SK-N-SH (cell line): ENCODE measurements around the gene FLNA. TPM values are rescaled to one million over a fixed set of nuclear protein-coding genes. Genes with fewer than 3 reads are reported as not detected.

ENCODE experiments used
- CTCF ChIA-PET: fragments of 300-600, 350-600 bp; formaldehyde crosslinking; extraction: SDS; loops from one replicate; lab custom pipeline; 2021; lab: Yijun Ruan, JAX
- POLR2A ChIA-PET: fragments of 350-600 bp; sonication (Branson Sonifier 250); formaldehyde crosslinking; extraction: SDS; loops from one replicate; lab custom pipeline; 2020; ENCODE audit warnings: antibody characterized with exemption, inconsistent platforms; lab: Yijun Ruan, JAX
- DNase-seq: peaks from one replicate; pipeline ENCODE4 v3.0.0; 2012
- H2AFZ ChIP-seq: fragments of 200-600 bp; sonication (generic); 2 replicates; pipeline ENCODE4 v1.8.1; 2016; ENCODE audit warnings: antibody characterized with exemption, mild to moderate bottlenecking, low read depth
- H3F3A ChIP-seq: fragments of 200-600 bp; sonication (generic); replicated peaks from 2 replicates; pipeline ENCODE3; 2016; ENCODE audit warnings: antibody characterized with exemption, mild to moderate bottlenecking; ENCODE audit not compliant: insufficient read depth
- H3K27ac ChIP-seq, 2 experiments: fragments of 200-500 bp in 1 of 2; fragments of 200-600 bp in 1 of 2; sonication (Bioruptor generic) in 1 of 2; sonication (generic), shearing (Covaris generic) in 1 of 2; 2 replicates each; pipeline versions ENCODE4 v1.5.1 to v1.6.1; 2014 to 2016; ENCODE audit warnings: low read depth in 2 of 2, inconsistent platforms in 1 of 2, low read length in 1 of 2, mild to moderate bottlenecking in 1 of 2, mixed read lengths in 1 of 2
- H3K27me3 ChIP-seq: fragments of 200-600 bp; sonication (generic), shearing (Covaris generic); 2 replicates; pipeline ENCODE4 v1.6.1; 2016; ENCODE audit warnings: mixed run types; ENCODE audit not compliant: insufficient read depth
- H3K36me3 ChIP-seq, 2 experiments: fragments of 200-500 bp in 1 of 2; fragments of 200-600 bp in 1 of 2; sonication (Bioruptor generic) in 1 of 2; sonication (generic) in 1 of 2; replicated peaks in 1 of 2; 2 replicates each; pipeline versions ENCODE3 to v1.5.1; 2014 to 2016; ENCODE audit warnings: low read length in 1 of 2, mild to moderate bottlenecking in 1 of 2; ENCODE audit not compliant: insufficient read depth in 2 of 2, control insufficient read depth in 1 of 2
- H3K4me1 ChIP-seq, 2 experiments: fragments of 200-500 bp in 1 of 2; fragments of 200-600 bp in 1 of 2; sonication (Bioruptor generic) in 1 of 2; sonication (generic), shearing (Covaris generic) in 1 of 2; 2 replicates each; pipeline versions ENCODE4 v1.5.1 to v1.6.1; 2014 to 2016; ENCODE audit warnings: low read depth in 1 of 2, low read length in 1 of 2, mixed run types in 1 of 2; ENCODE audit not compliant: insufficient read depth in 2 of 2, control insufficient read depth in 1 of 2
- H3K4me2 ChIP-seq: fragments of 200-600 bp; sonication (generic), shearing (Covaris generic); 2 replicates; pipeline ENCODE4 v1.6.1; 2017; ENCODE audit warnings: mixed run types
- H3K4me3 ChIP-seq, 2 experiments: fragments of 200-500 bp in 1 of 2; fragments of 200-600 bp in 1 of 2; sonication (Bioruptor generic) in 1 of 2; sonication (generic), shearing (Covaris generic) in 1 of 2; 2 replicates each; pipeline versions ENCODE4 v1.5.1 to v1.8.1; 2014 to 2016; ENCODE audit warnings: low read depth in 2 of 2, inconsistent platforms in 1 of 2, low read length in 1 of 2, mild to moderate bottlenecking in 1 of 2, mixed read lengths in 1 of 2, moderate library complexity in 1 of 2
- H3K79me2 ChIP-seq: fragments of 200-600 bp; sonication (generic); 2 replicates; pipeline ENCODE4 v1.8.1; 2017; ENCODE audit warnings: mild to moderate bottlenecking; ENCODE audit not compliant: insufficient read depth
- H3K9ac ChIP-seq: fragments of 200-600 bp; sonication (generic); 2 replicates; pipeline ENCODE4 v1.6.1; 2017; ENCODE audit warnings: mixed run types
- H3K9me2 ChIP-seq: fragments of 200-600 bp; sonication (generic); 2 replicates; pipeline ENCODE4 v1.6.1; 2017; ENCODE audit warnings: mixed run types
- H3K9me3 ChIP-seq: fragments of 200-600 bp; sonication (generic); 2 replicates; pipeline ENCODE4 v1.6.1; 2017; ENCODE audit warnings: mixed run types, mild to moderate bottlenecking, moderate library complexity
- H4K20me1 ChIP-seq: fragments of 200-600 bp; sonication (generic); 2 replicates; pipeline ENCODE4 v1.6.1; 2017; ENCODE audit warnings: mild to moderate bottlenecking, mixed run types; ENCODE audit not compliant: insufficient read depth
- CHD2 ChIP-seq: fragments of 150-350 bp; IDR thresholded peaks from 2 replicates; pipeline ENCODE4 v1.6.1; 2018; ENCODE audit warnings: low read length; ENCODE audit not compliant: partially characterized antibody
- FOXM1 ChIP-seq: IDR thresholded peaks from 2 replicates; pipeline ENCODE4 v1.4.0; 2012; ENCODE audit warnings: low read depth, mild to moderate bottlenecking
- JUND ChIP-seq: IDR thresholded peaks from 2 replicates; pipeline ENCODE4 v1.4.0; 2012
- MAX ChIP-seq: IDR thresholded peaks from 2 replicates; pipeline ENCODE4 v1.4.0; 2012; ENCODE audit warnings: low read depth
- NRF1 ChIP-seq: IDR thresholded peaks from 2 replicates; pipeline ENCODE4 v1.6.1; 2012; ENCODE audit warnings: low read depth, mild to moderate bottlenecking, low read length
- PBX3 ChIP-seq: IDR thresholded peaks from 2 replicates; pipeline ENCODE4; 2012
- RXRA ChIP-seq: IDR thresholded peaks from 2 replicates; pipeline ENCODE4 v1.4.0; 2012; ENCODE audit warnings: low read depth, mild to moderate bottlenecking, borderline replicate concordance
- SIN3A ChIP-seq: IDR thresholded peaks from 2 replicates; pipeline ENCODE4 v1.6.1; 2012; ENCODE audit warnings: low read depth, mild to moderate bottlenecking, low read length, moderate library complexity, borderline replicate concordance
- SMC3 ChIP-seq: IDR thresholded peaks from 2 replicates; pipeline ENCODE4 v1.6.1; 2012; ENCODE audit warnings: low read depth, low read length, improper control_type of control experiment
- TAF1 ChIP-seq: IDR thresholded peaks from 2 replicates; pipeline ENCODE4 v1.6.1; 2012; ENCODE audit warnings: low read depth, mild to moderate bottlenecking, low read length, moderate library complexity, borderline replicate concordance
- TCF12 ChIP-seq: IDR thresholded peaks from 2 replicates; pipeline ENCODE4 v1.4.0; 2012
- WGBS: methylation state at CpG from one replicate; pipeline ENCODE4 v1.1.6; 2017; ENCODE audit warnings: low lambda C conversion rate; 5-methylcytosine and 5-hydroxymethylcytosine counted together
- polyA plus RNA-seq, 3 experiments: library from polyadenylated mRNA; depleted of rRNA; stranded (reverse); fragments of >200 nt; gene quantifications; 2 replicates each; pipeline ENCODE4 v1.2.3, GENCODE V29; 2012
- TF ChIP-seq, protein P1 (sequence below): fragments of 150-350 bp; IDR thresholded peaks from 2 replicates; pipeline ENCODE4 v1.6.1; 2016; ENCODE audit warnings: mild to moderate bottlenecking, low read depth, low read length
- TF ChIP-seq, protein P2 (sequence below): fragments of 200-600 bp; sonication (generic); IDR thresholded peaks from 2 replicates; pipeline ENCODE4 v1.6.1; 2017; ENCODE audit warnings: antibody characterized with exemption, mild to moderate bottlenecking, moderate library complexity
- TF ChIP-seq, protein P3 (sequence below): IDR thresholded peaks from 2 replicates; pipeline ENCODE4 v1.4.0; 2012; ENCODE audit warnings: low read depth, borderline replicate concordance
- TF ChIP-seq, protein P4 (sequence below): IDR thresholded peaks from 2 replicates; pipeline ENCODE4 v1.4.0; 2012; ENCODE audit warnings: low read depth, borderline replicate concordance

The FLNA gene
- polyA plus RNA-seq, 1 of the 3 experiments (the other 2 are of a cell fraction): 550 TPM

GRCh38 chrX:154320406-154320805 lies 54.0 kb downstream of the FLNA start:
- Histone ChIP-seq H3K9ac (no peak overlapping the region), H3K9me3 (no peaks in the 10 kb centered on the region), H2AFZ (no peak overlapping the region), H3K4me1 (no peaks in the 10 kb centered on the region)
- POLR2A ChIA-PET: no interaction called here
- no peak for DNase-seq
- WGBS: 47% methylated on average over 10 of the region's 11 CpGs
- TF ChIP-seq SMC3: no peak
- TF ChIP-seq MAX: no peak
- no peak for TF ChIP-seq TCF12
- TF ChIP-seq SIN3A: no peak
- TF ChIP-seq, protein P1, sequence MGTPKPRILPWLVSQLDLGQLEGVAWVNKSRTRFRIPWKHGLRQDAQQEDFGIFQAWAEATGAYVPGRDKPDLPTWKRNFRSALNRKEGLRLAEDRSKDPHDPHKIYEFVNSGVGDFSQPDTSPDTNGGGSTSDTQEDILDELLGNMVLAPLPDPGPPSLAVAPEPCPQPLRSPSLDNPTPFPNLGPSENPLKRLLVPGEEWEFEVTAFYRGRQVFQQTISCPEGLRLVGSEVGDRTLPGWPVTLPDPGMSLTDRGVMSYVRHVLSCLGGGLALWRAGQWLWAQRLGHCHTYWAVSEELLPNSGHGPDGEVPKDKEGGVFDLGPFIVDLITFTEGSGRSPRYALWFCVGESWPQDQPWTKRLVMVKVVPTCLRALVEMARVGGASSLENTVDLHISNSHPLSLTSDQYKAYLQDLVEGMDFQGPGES: no peak
- TF ChIP-seq TAF1: no peak
- TF ChIP-seq, all 33 proteins: peak for 0
- Histone ChIP-seq H3K4me3 (no peak overlapping the region), H3K9me2 (no peaks in the 10 kb centered on the region), H3K36me3 (no peaks in the 10 kb centered on the region), H3F3A (no peaks in the 10 kb centered on the region), H4K20me1 (no peaks in the 10 kb centered on the region), H3K4me2 (no peak overlapping the region), H3K27ac (no peak overlapping the region), H3K79me2 (no peaks in the 10 kb centered on the region), H3K27me3 (peaks cover 66% of the 10 kb centered on the region)
- CTCF ChIA-PET: interaction anchor here (1.1 kb wide), 1 partner anchor 10 kb away, joined by 4 read pairs; no protein-coding TSS in a partner anchor

GRCh38 chrX:154317391-154317995 lies 56.9 kb downstream of the FLNA start:
- no peaks in the 10 kb centered on the region for H3K36me3 ChIP-seq
- no peak overlapping the region for H3K4me2 ChIP-seq
- CTCF ChIA-PET: interaction anchor here (0.6 to 3.6 kb wide), 11 partner anchors 8 to 350 kb away, joined by 3 to 22 read pairs (median 3); no protein-coding TSS in a partner anchor
- no peaks in the 10 kb centered on the region for H3K9me2 ChIP-seq
- H3K27ac ChIP-seq: no peak overlapping the region
- no peak overlapping the region for H2AFZ ChIP-seq
- WGBS: 31% methylated on average over 7 of the region's 7 CpGs
- POLR2A ChIA-PET: no interaction called here
- no peaks in the 10 kb centered on the region for H3K4me1 ChIP-seq
- H3K27me3 ChIP-seq: peaks cover 54% of the 10 kb centered on the region
- no peak overlapping the region for H3K4me3 ChIP-seq
- H3K79me2 ChIP-seq: no peaks in the 10 kb centered on the region
- H3K9me3 ChIP-seq: no peaks in the 10 kb centered on the region
- H3F3A ChIP-seq: no peaks in the 10 kb centered on the region
- peak; percentile 51 for DNase-seq
- no peaks in the 10 kb centered on the region for H4K20me1 ChIP-seq
- no peak overlapping the region for H3K9ac ChIP-seq
- TF ChIP-seq NRF1 (no peak), JUND (no peak), CHD2 (no peak), TAF1 (no peak), PBX3 (no peak), SMC3 (peak; percentile 44), RXRA (no peak), FOXM1 (no peak)
- TF ChIP-seq, protein P2, sequence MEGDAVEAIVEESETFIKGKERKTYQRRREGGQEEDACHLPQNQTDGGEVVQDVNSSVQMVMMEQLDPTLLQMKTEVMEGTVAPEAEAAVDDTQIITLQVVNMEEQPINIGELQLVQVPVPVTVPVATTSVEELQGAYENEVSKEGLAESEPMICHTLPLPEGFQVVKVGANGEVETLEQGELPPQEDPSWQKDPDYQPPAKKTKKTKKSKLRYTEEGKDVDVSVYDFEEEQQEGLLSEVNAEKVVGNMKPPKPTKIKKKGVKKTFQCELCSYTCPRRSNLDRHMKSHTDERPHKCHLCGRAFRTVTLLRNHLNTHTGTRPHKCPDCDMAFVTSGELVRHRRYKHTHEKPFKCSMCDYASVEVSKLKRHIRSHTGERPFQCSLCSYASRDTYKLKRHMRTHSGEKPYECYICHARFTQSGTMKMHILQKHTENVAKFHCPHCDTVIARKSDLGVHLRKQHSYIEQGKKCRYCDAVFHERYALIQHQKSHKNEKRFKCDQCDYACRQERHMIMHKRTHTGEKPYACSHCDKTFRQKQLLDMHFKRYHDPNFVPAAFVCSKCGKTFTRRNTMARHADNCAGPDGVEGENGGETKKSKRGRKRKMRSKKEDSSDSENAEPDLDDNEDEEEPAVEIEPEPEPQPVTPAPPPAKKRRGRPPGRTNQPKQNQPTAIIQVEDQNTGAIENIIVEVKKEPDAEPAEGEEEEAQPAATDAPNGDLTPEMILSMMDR: peak; percentile 63
- TF ChIP-seq, protein P3, sequence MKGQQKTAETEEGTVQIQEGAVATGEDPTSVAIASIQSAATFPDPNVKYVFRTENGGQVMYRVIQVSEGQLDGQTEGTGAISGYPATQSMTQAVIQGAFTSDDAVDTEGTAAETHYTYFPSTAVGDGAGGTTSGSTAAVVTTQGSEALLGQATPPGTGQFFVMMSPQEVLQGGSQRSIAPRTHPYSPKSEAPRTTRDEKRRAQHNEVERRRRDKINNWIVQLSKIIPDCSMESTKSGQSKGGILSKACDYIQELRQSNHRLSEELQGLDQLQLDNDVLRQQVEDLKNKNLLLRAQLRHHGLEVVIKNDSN: no peak
- TF ChIP-seq, protein P4, sequence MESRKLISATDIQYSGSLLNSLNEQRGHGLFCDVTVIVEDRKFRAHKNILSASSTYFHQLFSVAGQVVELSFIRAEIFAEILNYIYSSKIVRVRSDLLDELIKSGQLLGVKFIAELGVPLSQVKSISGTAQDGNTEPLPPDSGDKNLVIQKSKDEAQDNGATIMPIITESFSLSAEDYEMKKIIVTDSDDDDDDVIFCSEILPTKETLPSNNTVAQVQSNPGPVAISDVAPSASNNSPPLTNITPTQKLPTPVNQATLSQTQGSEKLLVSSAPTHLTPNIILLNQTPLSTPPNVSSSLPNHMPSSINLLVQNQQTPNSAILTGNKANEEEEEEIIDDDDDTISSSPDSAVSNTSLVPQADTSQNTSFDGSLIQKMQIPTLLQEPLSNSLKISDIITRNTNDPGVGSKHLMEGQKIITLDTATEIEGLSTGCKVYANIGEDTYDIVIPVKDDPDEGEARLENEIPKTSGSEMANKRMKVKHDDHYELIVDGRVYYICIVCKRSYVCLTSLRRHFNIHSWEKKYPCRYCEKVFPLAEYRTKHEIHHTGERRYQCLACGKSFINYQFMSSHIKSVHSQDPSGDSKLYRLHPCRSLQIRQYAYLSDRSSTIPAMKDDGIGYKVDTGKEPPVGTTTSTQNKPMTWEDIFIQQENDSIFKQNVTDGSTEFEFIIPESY: no peak
